Right lung (tissue), 10 donors: ENCODE data around the gene REEP6. TPM values are rescaled to one million over a fixed set of nuclear protein-coding genes. Genes with fewer than 3 reads are reported as not detected.

ENCODE experiments used
- DNase-seq, 2 donors: peaks; one replicate each; pipeline ENCODE4 v3.0.0-alpha.2; 2013
- long read RNA-seq, 8 donors: transcript quantifications; one replicate each; lab custom pipeline, GENCODE V29; 2026
- polyA plus RNA-seq, 5 donors: library from polyadenylated mRNA; unstranded; fragments of 120-200 nt; gene quantifications; one replicate each; pipeline versions ENCODE4 v1.2.1 to v1.2.3, GENCODE V29; 2013; ENCODE audit warnings: inconsistent platforms in 1 of 5, low replicate concordance in 1 of 5; ENCODE audit not compliant: insufficient read length in 5 of 5, insufficient read depth in 1 of 5

The REEP6 gene
- 1 to 10 TPM; 2.4 to 6.7 (median 3.9) TPM for polyA plus RNA-seq
- long read RNA-seq, donor 1, partial matches to known transcripts = 0 of 4 reads
- long read RNA-seq, donor 1, other reads (novel, unspliced or antisense) = 0 of 4 reads
- long read RNA-seq, donor 2 = 0 reads
- long read RNA-seq, donor 3, partial matches to known transcripts = 0 of 4 reads
- long read RNA-seq, donor 3, other reads (novel, unspliced or antisense) = 0 of 4 reads
- long read RNA-seq, donor 4 = 0 reads
- long read RNA-seq, donor 5, partial matches to known transcripts = 0 of 2 reads
- long read RNA-seq, donor 5, other reads (novel, unspliced or antisense) = 0 of 2 reads
- long read RNA-seq, donor 6, transcript REEP6-201 (5 exons, 1,794 nt) = major isoform, 8 of 8 reads
- long read RNA-seq, donor 6, partial matches to known transcripts = 0 of 8 reads
- long read RNA-seq, donor 6, other reads (novel, unspliced or antisense) = 0 of 8 reads
- long read RNA-seq, donor 7, partial matches to known transcripts = 0 of 4 reads
- long read RNA-seq, donor 7, other reads (novel, unspliced or antisense) = 0 of 4 reads
- long read RNA-seq, donor 8, partial matches to known transcripts = 0 of 3 reads
- long read RNA-seq, donor 8, other reads (novel, unspliced or antisense) = 0 of 3 reads

- no peak for DNase-seq
These were observed at the start of gene REEP6 for GRCh38 chr19:1491114-1491848. TSS of gene REEP6 (plus strand) at chr19:1491181. CDS start at chr19:1491270, 89 bp downstream.

- DNase-seq = no peak
These were observed 49.1 kb upstream of the REEP6 start for GRCh38 chr19:1441677-1442438.

GRCh38 chr19:1445185-1445931 lies 45.6 kb upstream of the REEP6 start:
- peak; percentile 44 to 52 for DNase-seq

- no peak for DNase-seq
These were observed 44.9 kb upstream of the REEP6 start for GRCh38 chr19:1445932-1446712.

- DNase-seq = no peak
These were observed 44.1 kb upstream of the REEP6 start for GRCh38 chr19:1446713-1447481.

- no peak for DNase-seq
These were observed 43.5 kb upstream of the REEP6 start for GRCh38 chr19:1447504-1447903.

- DNase-seq = no peak
These were observed 43.0 kb upstream of the REEP6 start for GRCh38 chr19:1447944-1448343.

- DNase-seq = no peak
These were observed 41.2 kb upstream of the REEP6 start, which contains the start of gene APC2 for GRCh38 chr19:1449467-1450442. TSS of gene APC2 (plus strand) at chr19:1450121. CDS start at chr19:1453002, 2,881 bp downstream.

GRCh38 chr19:1450735-1451731 lies 39.9 kb upstream of the REEP6 start:
- no peak for DNase-seq

GRCh38 chr19:1451916-1452801 lies 38.8 kb upstream of the REEP6 start:
- DNase-seq = no peak

- DNase-seq = no peak
These were observed 38.0 kb upstream of the REEP6 start for GRCh38 chr19:1452802-1453524.

GRCh38 chr19:1453525-1454364 lies 37.2 kb upstream of the REEP6 start:
- no peak for DNase-seq

GRCh38 chr19:1455002-1455335 lies 36.0 kb upstream of the REEP6 start:
- no peak for DNase-seq
